ENCODE data around the gene REG3A. TPM values are rescaled to one million over a fixed set of nuclear protein-coding genes. Genes with fewer than 3 reads are reported as not detected.

REG3A gene
- polyA plus RNA-seq, 3 donors, result not detected

DNA sequence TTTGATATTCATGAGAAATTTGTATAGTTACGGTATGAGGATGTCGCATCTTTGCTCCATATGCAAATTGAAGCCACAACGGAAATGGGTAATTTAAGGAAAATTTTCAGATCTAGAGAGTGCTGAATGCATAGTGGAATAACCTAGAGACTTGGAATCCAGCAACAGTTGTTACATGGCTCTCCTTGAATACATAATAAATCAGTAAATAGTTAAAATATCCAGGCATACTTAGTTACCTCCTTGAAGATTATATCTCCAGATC lies 33.9 kb downstream of the REG3A start:
- no peaks in the 10 kb centered on the region for H3K9me3 ChIP-seq (replicated peaks in 1 of 2; ENCODE audit: control insufficient read depth in 1 of 2, insufficient read depth in 1 of 2, low read length in 2 of 2)
- peaks cover 0 to 3% (median 2%) of the 10 kb centered on the region in 3 donors for H3K27me3 Mint-ChIP-seq (ENCODE audit: low read depth in 3 of 3)
- no peaks in the 10 kb centered on the region for H3K27me3 ChIP-seq (ENCODE audit: control insufficient read depth in 2 of 2, insufficient read depth in 2 of 2, low read length in 2 of 2)
- no peak overlapping the region for H3K9ac ChIP-seq (ENCODE audit: insufficient read depth, low read length, poor library complexity, severe bottlenecking)
- 100% methylated on average over 1 of the region's 3 CpGs for WGBS (ENCODE audit: insufficient coverage)
- TF ChIP-seq CTCF (IDR thresholded peaks at IDR 0.05), result no peak
- H3K4me2 ChIP-seq (replicated peaks; ENCODE audit: extremely low read depth, low read length, poor library complexity, severe bottlenecking), result no peak overlapping the region
- H2AFZ ChIP-seq (ENCODE audit: insufficient read depth, low read depth, low read length, poor library complexity, severe bottlenecking), result no peak overlapping the region
- intact Hi-C loops (cut with micrococcal nuclease), result no loop called here
- H3K27ac ChIP-seq (ENCODE audit: low read depth in 1 of 2, low read length in 2 of 2), result no peak overlapping the region
- no peak overlapping the region for H3K4me3 ChIP-seq (replicated peaks in 1 of 3; ENCODE audit: low read depth in 2 of 3, low read length in 3 of 3)
- H3K4me1 ChIP-seq (ENCODE audit: control insufficient read depth in 1 of 2, insufficient read depth in 2 of 2, low read length in 2 of 2), result no peaks in the 10 kb centered on the region
- no peaks in the 10 kb centered on the region for H3K36me3 Mint-ChIP-seq
- H3K79me2 ChIP-seq (ENCODE audit: insufficient read depth, low read length), result no peaks in the 10 kb centered on the region
- no peaks in the 10 kb centered on the region for H3K4me1 Mint-ChIP-seq
- DNase-seq, result no peak
- peaks cover 0 to 5% (median 0%) of the 10 kb centered on the region in 7 donors for H3K9me3 Mint-ChIP-seq
- no peaks in the 10 kb centered on the region for H4K20me1 ChIP-seq (ENCODE audit: insufficient read depth, low read length)
- no peak overlapping the region for H3K27ac Mint-ChIP-seq
- no peaks in the 10 kb centered on the region for H3K36me3 ChIP-seq (replicated peaks in 1 of 2; ENCODE audit: control insufficient read depth in 1 of 2, insufficient read depth in 2 of 2, low read length in 2 of 2)
- H3K4me3 Mint-ChIP-seq, result no peak overlapping the region

DNA sequence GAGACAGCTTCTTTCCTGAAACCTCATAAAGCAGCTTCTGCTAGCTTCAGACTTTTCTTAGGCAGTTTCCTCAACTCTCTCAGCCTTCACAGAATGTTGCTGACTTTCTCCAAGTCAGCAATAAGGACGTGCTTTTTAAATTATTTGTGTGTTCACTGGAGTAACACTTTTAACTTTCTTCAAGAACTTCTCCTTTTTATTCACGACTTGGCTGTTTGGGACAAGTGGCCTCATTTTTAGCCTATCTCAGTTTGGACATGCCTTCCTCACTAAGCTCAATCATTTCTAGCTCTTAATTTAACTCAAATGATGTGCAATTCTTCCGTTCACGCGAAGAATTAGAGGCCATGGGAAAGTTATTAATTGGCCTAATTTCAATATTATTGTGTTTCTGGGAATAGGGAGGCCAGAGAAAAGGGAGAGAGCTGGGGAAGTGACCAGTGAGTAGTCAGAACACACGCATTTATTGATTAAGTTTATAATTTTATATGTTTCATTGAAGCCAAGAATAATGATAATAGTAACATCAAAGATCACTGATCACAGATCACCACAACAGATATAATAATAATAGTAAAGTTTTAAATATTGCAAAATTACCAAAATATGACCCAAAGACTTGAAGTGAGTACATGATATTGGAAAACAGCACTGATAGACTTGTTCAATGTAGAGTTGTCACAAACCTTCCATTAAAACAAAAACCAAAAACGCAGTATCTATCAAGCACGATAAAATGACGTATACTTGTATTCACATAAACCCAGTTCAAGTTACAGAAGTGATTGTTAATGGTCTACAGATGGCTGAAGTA lies 34.4 kb downstream of the REG3A start:
- no peak overlapping the region for H3K27ac Mint-ChIP-seq

More for the DNA sequence above, 34.4 kb downstream of the REG3A start:
- no peak overlapping the region for H3K9ac ChIP-seq (ENCODE audit: insufficient read depth, low read length, poor library complexity, severe bottlenecking)
- Mint-ChIP-seq H3K4me1 (no peaks in the 10 kb centered on the region), H3K9me3 (peaks cover 0 to 7% (median 0%) of the 10 kb centered on the region in 7 donors), H3K4me3 (no peak overlapping the region), H3K36me3 (no peaks in the 10 kb centered on the region), H3K27me3 (ENCODE audit: low read depth in 3 of 3) (peaks cover 1 to 3% (median 2%) of the 10 kb centered on the region in 3 donors)
- no peaks in the 10 kb centered on the region for H3K9me3 ChIP-seq (replicated peaks in 1 of 2; ENCODE audit: control insufficient read depth in 1 of 2, insufficient read depth in 1 of 2, low read length in 2 of 2)
- no CpG with 5 or more reads among the region's 9 CpGs for whole genome bisulfite sequencing (ENCODE audit: insufficient coverage)
- no peak for DNase-seq
- intact Hi-C loops (cut with micrococcal nuclease), result no loop called here
- H3K27me3 ChIP-seq (ENCODE audit: control insufficient read depth in 2 of 2, insufficient read depth in 2 of 2, low read length in 2 of 2), result no peaks in the 10 kb centered on the region
- H2AFZ ChIP-seq (ENCODE audit: insufficient read depth, low read depth, low read length, poor library complexity, severe bottlenecking), result no peak overlapping the region
- H4K20me1 ChIP-seq (ENCODE audit: insufficient read depth, low read length), result no peaks in the 10 kb centered on the region
- H3K36me3 ChIP-seq (replicated peaks in 1 of 2; ENCODE audit: control insufficient read depth in 1 of 2, insufficient read depth in 2 of 2, low read length in 2 of 2), result no peaks in the 10 kb centered on the region
- no peak overlapping the region for H3K4me2 ChIP-seq (replicated peaks; ENCODE audit: extremely low read depth, low read length, poor library complexity, severe bottlenecking)
- no peak overlapping the region for H3K4me3 ChIP-seq (replicated peaks in 1 of 3; ENCODE audit: low read depth in 2 of 3, low read length in 3 of 3)
- H3K79me2 ChIP-seq (ENCODE audit: insufficient read depth, low read length), result no peaks in the 10 kb centered on the region
- H3K4me1 ChIP-seq (ENCODE audit: control insufficient read depth in 1 of 2, insufficient read depth in 2 of 2, low read length in 2 of 2), result no peaks in the 10 kb centered on the region
- TF ChIP-seq CTCF (IDR thresholded peaks at IDR 0.05), result no peak
- no peak overlapping the region for H3K27ac ChIP-seq (ENCODE audit: low read depth in 1 of 2, low read length in 2 of 2)

Data from CD14-positive monocyte (primary cell).